Naive thymus-derived CD4-positive, alpha-beta T cell (primary cell): ENCODE results near the gene BIN2. TPM values are rescaled to one million over a fixed set of nuclear protein-coding genes. Genes with fewer than 3 reads are reported as not detected.
"Not testable (repeated sequence)": the region's sequence is repeated elsewhere in the genome, so short reads cannot be mapped to it uniquely, and the experiment has no call there.

Experiments
- ATAC-seq: fragments of 150-1000 bp; cut with Tn5 transposase; 2 replicates; pipeline ENCODE4 v1.10.0; 2021; ENCODE audit warnings: mild to moderate bottlenecking, moderate library complexity
- CTCF ChIA-PET: fragments of 350-600 bp; sonication (Branson Sonifier 250); formaldehyde crosslinking; loops from one replicate; lab custom pipeline; 2021; ENCODE audit warnings: antibody characterized with exemption; lab: Charles Lee
- POLR2A ChIA-PET: fragments of 350-600 bp; sonication (Branson Sonifier 250); formaldehyde crosslinking; loops from one replicate; lab custom pipeline; 2021; ENCODE audit warnings: antibody characterized with exemption, inconsistent platforms; lab: Charles Lee
- DNase-seq, 9 donors: peaks; one replicate each; pipeline versions ENCODE4 v3.0.0 to v3.0.0-alpha.2; 2020 to 2022; ENCODE audit warnings: mixed read lengths in 1 of 9
- H3K27ac ChIP-seq: one replicate; pipeline ENCODE4 v1.7.0; 2013; ENCODE audit warnings: mild to moderate bottlenecking, low read depth, low read length, moderate library complexity
- H3K27me3 ChIP-seq, 2 donors: one replicate each; pipeline ENCODE4 v1.7.0; 2013; ENCODE audit warnings: low read length in 2 of 2, mild to moderate bottlenecking in 2 of 2, moderate library complexity in 2 of 2; ENCODE audit not compliant: control insufficient read depth in 2 of 2, insufficient read depth in 2 of 2
- H3K36me3 ChIP-seq, 3 experiments: 1 replicate in 2 of 3; 2 replicates in 1 of 3; pipeline ENCODE4 v1.7.0; 2013; ENCODE audit warnings: low read length in 3 of 3, mild to moderate bottlenecking in 3 of 3, moderate library complexity in 1 of 3; ENCODE audit not compliant: insufficient read depth in 3 of 3, control insufficient read depth in 2 of 3
- H3K4me1 ChIP-seq, 2 donors: one replicate each; pipeline ENCODE4 v1.7.0; 2013; ENCODE audit warnings: low read length in 2 of 2, mild to moderate bottlenecking in 2 of 2, moderate library complexity in 1 of 2; ENCODE audit not compliant: control insufficient read depth in 2 of 2, insufficient read depth in 2 of 2
- H3K4me3 ChIP-seq: 2 replicates; pipeline ENCODE4 v1.7.0; 2013; ENCODE audit warnings: mild to moderate bottlenecking, low read length
- H3K9me3 ChIP-seq, 3 experiments: 1 replicate in 2 of 3; 2 replicates in 1 of 3; pipeline ENCODE4 v1.7.0; 2013; ENCODE audit warnings: low read length in 3 of 3; ENCODE audit not compliant: control insufficient read depth in 2 of 3
- H3K27ac Mint-ChIP-seq, 9 donors: one replicate each; pipeline ENCODE4 v1.8.0; 2020 to 2022; ENCODE audit warnings: mixed read lengths in 9 of 9, mild to moderate bottlenecking in 8 of 9, moderate library complexity in 5 of 9, inconsistent platforms in 2 of 9
- H3K27me3 Mint-ChIP-seq, 5 donors: one replicate each; pipeline ENCODE4 v1.8.0; 2021 to 2022; ENCODE audit warnings: mixed read lengths in 5 of 5, mild to moderate bottlenecking in 1 of 5
- H3K36me3 Mint-ChIP-seq, 5 donors: one replicate each; pipeline ENCODE4 v1.8.0; 2020 to 2022; ENCODE audit warnings: mixed read lengths in 5 of 5, mild to moderate bottlenecking in 3 of 5, inconsistent platforms in 1 of 5
- H3K4me1 Mint-ChIP-seq, 7 donors: one replicate each; pipeline ENCODE4 v1.8.0; 2020 to 2022; ENCODE audit warnings: mixed read lengths in 7 of 7, mild to moderate bottlenecking in 3 of 7, inconsistent platforms in 1 of 7
- H3K4me3 Mint-ChIP-seq, 10 donors: one replicate each; pipeline ENCODE4 v1.8.0; 2020 to 2022; ENCODE audit warnings: mild to moderate bottlenecking in 10 of 10, mixed read lengths in 10 of 10, moderate library complexity in 6 of 10, inconsistent platforms in 2 of 10
- H3K9me3 Mint-ChIP-seq, 11 donors: one replicate each; pipeline ENCODE4 v1.8.0; 2020 to 2022; ENCODE audit warnings: mixed read lengths in 11 of 11, mild to moderate bottlenecking in 4 of 11, inconsistent platforms in 1 of 11, moderate library complexity in 1 of 11
- intact Hi-C, 2 donors: fragments of 100-400 bp; cut with micrococcal nuclease; formaldehyde crosslinking; loops; one replicate each; pipeline ENCODE4 v1.15.1; 2023
- polyA plus RNA-seq, 2 donors: library from polyadenylated mRNA; unstranded; fragments of 300-500 nt; fragmentation: Illumina TruSeq; gene quantifications; one replicate each; pipeline ENCODE4 v1.2.3, GENCODE V29; 2021
- total RNA-seq, 6 experiments: library from RNA in 5 of 6; stranded (reverse) in 5 of 6; gene quantifications; 1 replicate in 5 of 6; 2 replicates in 1 of 6; pipeline ENCODE4 v1.2.3 and lab custom pipeline; 2021 to 2026

BIN2 gene
- total and polyA plus RNA-seq, 7 experiments from 2014 or later: 159 to 290 (median 249) TPM

GRCh38 chr12:51342416-51342815 is 18.4 kb upstream of the BIN2 start:
- H3K27me3 ChIP-seq: no peaks in the 10 kb centered on the region
- H3K9me3 Mint-ChIP-seq: no peaks in the 10 kb centered on the region
- CTCF ChIA-PET: interaction anchor here (0.8 to 4.9 kb wide), 10 partner anchors 9 to 101 kb away, joined by 3 to 118 read pairs (median 18); partner anchors contain the start of gene SMAGP
- H3K27ac Mint-ChIP-seq: no peak overlapping the region
- POLR2A ChIA-PET: interaction anchor here (2.6 to 15.4 kb wide), 3 partner anchors 21 to 72 kb away, joined by 21 to 320 read pairs (median 43); partner anchors contain the start of genes BIN2 and SMAGP
- peaks cover 11 to 20% (median 13%) of the 10 kb centered on the region in 7 donors for H3K4me1 Mint-ChIP-seq
- DNase-seq (no peak), ATAC-seq (no peak)
- peaks cover 4 to 8% of the 10 kb centered on the region in 2 donors for H3K4me1 ChIP-seq
- no peak overlapping the region for H3K4me3 ChIP-seq
- no peaks in the 10 kb centered on the region for H3K9me3 ChIP-seq
- intact Hi-C loops: loop anchor here (5.0 kb wide), 3 partner anchors 35 to 575 kb away; no protein-coding TSS in a partner anchor
- H3K36me3 Mint-ChIP-seq: no peaks in the 10 kb centered on the region
- H3K27me3 Mint-ChIP-seq: no peaks in the 10 kb centered on the region
- no peaks in the 10 kb centered on the region for H3K36me3 ChIP-seq
- H3K27ac ChIP-seq: no peak overlapping the region
- H3K4me3 Mint-ChIP-seq: no peak overlapping the region

GRCh38 chr12:51341251-51342007 is 17.5 kb upstream of the BIN2 start:
- Histone ChIP-seq H3K4me1 (peaks cover 4 to 8% of the 10 kb centered on the region in 2 donors), H3K9me3 (no peaks in the 10 kb centered on the region), H3K27me3 (no peaks in the 10 kb centered on the region), H3K4me3 (peak overlapping the region; percentile 6), H3K27ac (peak overlapping the region; percentile 39), H3K36me3 (no peaks in the 10 kb centered on the region)
- ChIA-PET POLR2A (interaction anchor here (0.6 to 15.4 kb wide), 13 partner anchors 19 to 522 kb away, joined by 3 to 320 read pairs (median 4); partner anchors contain the start of genes BIN2, DAZAP2, POU6F1 and SMAGP), CTCF (interaction anchor here (0.6 to 4.9 kb wide), 34 partner anchors 9 to 774 kb away, joined by 3 to 118 read pairs (median 5); partner anchors contain the start of genes BIN2, POU6F1 and SMAGP)
- H3K27me3 Mint-ChIP-seq: no peaks in the 10 kb centered on the region
- no peaks in the 10 kb centered on the region for H3K9me3 Mint-ChIP-seq
- no peaks in the 10 kb centered on the region for H3K36me3 Mint-ChIP-seq
- peak; percentile 96 for ATAC-seq
- H3K4me1 Mint-ChIP-seq: peaks cover 14 to 26% (median 16%) of the 10 kb centered on the region in 7 donors
- H3K4me3 Mint-ChIP-seq: peak overlapping the region; percentile 41 to 84 (median 65)
- DNase-seq: peak; percentile 36 to 79 (median 69)
- intact Hi-C loops: loop anchor here (1.0 to 5.0 kb wide), 11 partner anchors 15 to 574 kb away; no protein-coding TSS in a partner anchor
- peak overlapping the region; percentile 38 to 92 (median 84) for H3K27ac Mint-ChIP-seq

GRCh38 chr12:51339750-51340149 is 15.8 kb upstream of the BIN2 start:
- ChIA-PET POLR2A (interaction anchor here (0.7 to 15.4 kb wide), 4 partner anchors 18 to 158 kb away, joined by 3 to 320 read pairs (median 24); partner anchors contain the start of genes BIN2 and SMAGP), CTCF (interaction anchor here (0.6 to 4.9 kb wide), 7 partner anchors 19 to 95 kb away, joined by 3 to 118 read pairs (median 23); partner anchors contain the start of genes BIN2 and SMAGP)
- no peak overlapping the region for H3K4me3 ChIP-seq
- H3K27me3 Mint-ChIP-seq: peaks cover 0 to 3% (median 0%) of the 10 kb centered on the region in 5 donors
- ATAC-seq (no peak), DNase-seq (no peak)
- peaks cover 15 to 34% (median 27%) of the 10 kb centered on the region in 7 donors for H3K4me1 Mint-ChIP-seq
- no peaks in the 10 kb centered on the region for H3K9me3 Mint-ChIP-seq
- no peaks in the 10 kb centered on the region for H3K9me3 ChIP-seq
- H3K4me1 ChIP-seq: peaks cover 4 to 8% of the 10 kb centered on the region in 2 donors
- intact Hi-C loops: loop anchor here (2.0 to 5.0 kb wide), 4 partner anchors 32 to 572 kb away; no protein-coding TSS in a partner anchor
- peak overlapping the region in 2 of 9 donors; percentile 32 to 34 for H3K27ac Mint-ChIP-seq
- no peaks in the 10 kb centered on the region for H3K36me3 Mint-ChIP-seq
- H3K27me3 ChIP-seq: no peaks in the 10 kb centered on the region
- no peaks in the 10 kb centered on the region for H3K36me3 ChIP-seq
- H3K4me3 Mint-ChIP-seq: no peak overlapping the region
- H3K27ac ChIP-seq: no peak overlapping the region

GRCh38 chr12:51337336-51337735 is 13.4 kb upstream of the BIN2 start:
- H3K36me3 ChIP-seq, H3K9me3 ChIP-seq, H3K4me3 ChIP-seq, intact Hi-C loops, H3K4me1 ChIP-seq, ATAC-seq, H3K4me3 Mint-ChIP-seq, H3K27ac ChIP-seq, DNase-seq, H3K27me3 ChIP-seq, H3K27me3 Mint-ChIP-seq, H3K9me3 Mint-ChIP-seq, H3K36me3 Mint-ChIP-seq: not testable (repeated sequence)
- H3K27ac Mint-ChIP-seq: peak overlapping the region in 1 of 9 donors; percentile 17
- ChIA-PET POLR2A (interaction anchor here (0.6 to 15.4 kb wide), 2 partner anchors 15 to 287 kb away, joined by 3 to 320 read pairs; partner anchors contain the start of gene BIN2), CTCF (interaction anchor here (0.6 to 1.5 kb wide), 3 partner anchors 17 to 89 kb away, joined by 3 to 5 read pairs (median 4); partner anchors contain the start of gene SMAGP)
- peaks cover 18 to 45% (median 31%) of the 10 kb centered on the region in 7 donors for H3K4me1 Mint-ChIP-seq

- Histone ChIP-seq H3K4me1 (peaks cover 0 to 8% of the 10 kb centered on the region in 2 donors), H3K4me3 (no peak overlapping the region), H3K27me3 (no peaks in the 10 kb centered on the region), H3K9me3 (no peaks in the 10 kb centered on the region), H3K36me3 (no peaks in the 10 kb centered on the region), H3K27ac (no peak overlapping the region)
- peaks cover 0 to 3% (median 0%) of the 10 kb centered on the region in 5 donors for H3K27me3 Mint-ChIP-seq
- ATAC-seq (peak; percentile 64), DNase-seq (no peak)
- H3K36me3 Mint-ChIP-seq: no peaks in the 10 kb centered on the region
- CTCF ChIA-PET: interaction anchor here (0.6 to 0.7 kb wide), 4 partner anchors 13 to 67 kb away, joined by 3 read pairs; no protein-coding TSS in a partner anchor
- intact Hi-C loops: no loop called here
- POLR2A ChIA-PET: interaction anchor here (15.4 kb wide), 1 partner anchor 14 kb away, joined by 320 read pairs; the partner anchor contains the start of gene BIN2
- peak overlapping the region in 3 of 9 donors; percentile 3 to 12 (median 9) for H3K27ac Mint-ChIP-seq
- no peak overlapping the region for H3K4me3 Mint-ChIP-seq
- no peaks in the 10 kb centered on the region for H3K9me3 Mint-ChIP-seq
- peaks cover 13 to 47% (median 30%) of the 10 kb centered on the region in 7 donors for H3K4me1 Mint-ChIP-seq
Observed at GRCh38 chr12:51335931-51336330, 12.0 kb upstream of the BIN2 start.

GRCh38 chr12:51334764-51335163 is 10.8 kb upstream of the BIN2 start:
- Mint-ChIP-seq H3K27ac (peak overlapping the region in 8 of 9 donors; percentile 7 to 83 (median 24)), H3K4me3 (no peak overlapping the region)
- POLR2A ChIA-PET: interaction anchor here (1.1 to 15.4 kb wide), 2 partner anchors 13 to 53 kb away, joined by 3 to 320 read pairs; partner anchors contain the start of gene BIN2

More at GRCh38 chr12:51334764-51335163, 10.8 kb upstream of the BIN2 start:
- Mint-ChIP-seq H3K36me3 (peaks cover 0 to 2% (median 0%) of the 10 kb centered on the region in 5 donors), H3K27me3 (peaks cover 0 to 3% (median 0%) of the 10 kb centered on the region in 5 donors), H3K4me1 (peaks cover 19 to 54% (median 40%) of the 10 kb centered on the region in 7 donors), H3K9me3 (no peaks in the 10 kb centered on the region)
- no peaks in the 10 kb centered on the region for H3K27me3 ChIP-seq
- ATAC-seq (no peak), DNase-seq (no peak)
- H3K9me3 ChIP-seq: no peaks in the 10 kb centered on the region
- H3K4me3 ChIP-seq: no peak overlapping the region
- peaks cover 7 to 17% of the 10 kb centered on the region in 2 donors for H3K4me1 ChIP-seq
- H3K27ac ChIP-seq: no peak overlapping the region
- no peaks in the 10 kb centered on the region for H3K36me3 ChIP-seq
- intact Hi-C loops: no loop called here
- CTCF ChIA-PET: no interaction called here
